Upper lobe of left lung (tissue), 4 donors: ENCODE data around the gene MMS22L.

Experiments
- EP300 ChIP-seq, 4 donors: sonication (generic); formaldehyde crosslinking; IDR thresholded peaks; one replicate each; pipeline ENCODE4 v1.5.1; 2017; ENCODE audit warnings: antibody characterized with exemption in 4 of 4, control low read depth in 2 of 4
- POLR2A ChIP-seq, 4 donors: fragments of 450-650 bp; IDR thresholded peaks; one replicate each; pipeline ENCODE4 v1.5.1; 2016 to 2017; ENCODE audit warnings: antibody characterized with exemption in 4 of 4, mild to moderate bottlenecking in 2 of 4
- POLR2AphosphoS5 ChIP-seq, 2 donors: sonication (generic); formaldehyde crosslinking; IDR thresholded peaks; one replicate each; pipeline ENCODE4 v1.5.1; 2017; ENCODE audit warnings: antibody characterized with exemption in 2 of 2
- TF ChIP-seq, protein P1 (sequence below), 6 experiments: fragments of 450-650 bp in 4 of 6; fragments of 200-600 bp in 2 of 6; sonication (generic) in 2 of 6; IDR thresholded peaks; one replicate each; pipeline ENCODE4 v1.5.1; 2016 to 2019; ENCODE audit warnings: antibody characterized with exemption in 6 of 6

DNA sequence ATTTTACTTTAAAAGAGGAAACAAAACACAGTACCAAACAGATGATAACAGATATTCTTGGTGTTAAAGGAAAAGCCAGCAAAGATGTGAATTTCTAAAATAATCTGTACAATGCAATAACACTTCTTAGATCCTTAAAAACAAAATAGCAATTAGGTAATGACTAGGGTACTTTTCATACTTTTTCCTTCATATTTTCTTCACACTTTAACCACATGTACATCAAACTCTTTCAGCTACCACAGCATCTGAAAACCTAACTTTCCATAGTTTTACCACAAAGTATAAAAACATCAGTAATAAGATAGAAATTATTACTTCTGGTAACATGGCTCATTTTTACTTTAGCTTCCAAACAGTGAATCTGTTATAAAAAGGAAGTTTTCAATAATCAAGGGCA lies 141.3 kb downstream of the MMS22L start:
- TF ChIP-seq, protein P1, sequence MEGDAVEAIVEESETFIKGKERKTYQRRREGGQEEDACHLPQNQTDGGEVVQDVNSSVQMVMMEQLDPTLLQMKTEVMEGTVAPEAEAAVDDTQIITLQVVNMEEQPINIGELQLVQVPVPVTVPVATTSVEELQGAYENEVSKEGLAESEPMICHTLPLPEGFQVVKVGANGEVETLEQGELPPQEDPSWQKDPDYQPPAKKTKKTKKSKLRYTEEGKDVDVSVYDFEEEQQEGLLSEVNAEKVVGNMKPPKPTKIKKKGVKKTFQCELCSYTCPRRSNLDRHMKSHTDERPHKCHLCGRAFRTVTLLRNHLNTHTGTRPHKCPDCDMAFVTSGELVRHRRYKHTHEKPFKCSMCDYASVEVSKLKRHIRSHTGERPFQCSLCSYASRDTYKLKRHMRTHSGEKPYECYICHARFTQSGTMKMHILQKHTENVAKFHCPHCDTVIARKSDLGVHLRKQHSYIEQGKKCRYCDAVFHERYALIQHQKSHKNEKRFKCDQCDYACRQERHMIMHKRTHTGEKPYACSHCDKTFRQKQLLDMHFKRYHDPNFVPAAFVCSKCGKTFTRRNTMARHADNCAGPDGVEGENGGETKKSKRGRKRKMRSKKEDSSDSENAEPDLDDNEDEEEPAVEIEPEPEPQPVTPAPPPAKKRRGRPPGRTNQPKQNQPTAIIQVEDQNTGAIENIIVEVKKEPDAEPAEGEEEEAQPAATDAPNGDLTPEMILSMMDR (IDR thresholded peaks at IDR 0.05), result no peak
- TF ChIP-seq POLR2A (IDR thresholded peaks at IDR 0.05) (no peak), POLR2AphosphoS5 (IDR thresholded peaks at IDR 0.05) (no peak), EP300 (IDR thresholded peaks at IDR 0.05) (no peak)
